ENCODE results near the gene ST3GAL3. TPM values are rescaled to one million over a fixed set of nuclear protein-coding genes. Genes with fewer than 3 reads are reported as not detected.

Gene ST3GAL3
- total RNA-seq, 1 donor, result 16.8 TPM

DNA sequence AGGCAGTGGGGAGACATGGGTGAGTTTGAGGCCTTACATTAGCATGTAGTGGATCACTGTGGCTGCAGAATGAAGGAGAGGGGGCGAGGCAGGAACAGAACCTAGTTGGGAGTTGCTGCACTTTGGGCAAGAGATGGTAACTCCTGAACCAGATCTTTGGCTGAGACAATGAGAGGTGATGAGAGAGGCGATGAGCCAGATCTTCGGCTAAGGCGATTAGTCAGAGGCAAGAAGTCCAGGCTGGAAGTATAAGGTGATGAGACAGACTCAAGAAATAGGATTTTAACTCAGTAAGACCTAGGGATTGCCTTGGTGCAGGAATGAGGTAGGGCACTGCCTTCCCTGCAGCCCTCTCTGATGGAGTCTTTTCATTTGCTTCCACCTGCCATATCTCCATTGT is 217.2 kb downstream of the ST3GAL3 start:
- DNase-seq (ENCODE audit: low read depth), result no peak
- H3K4me3 ChIP-seq (ENCODE audit: low read depth, low read length), result no peak overlapping the region
- TF ChIP-seq, protein P1, sequence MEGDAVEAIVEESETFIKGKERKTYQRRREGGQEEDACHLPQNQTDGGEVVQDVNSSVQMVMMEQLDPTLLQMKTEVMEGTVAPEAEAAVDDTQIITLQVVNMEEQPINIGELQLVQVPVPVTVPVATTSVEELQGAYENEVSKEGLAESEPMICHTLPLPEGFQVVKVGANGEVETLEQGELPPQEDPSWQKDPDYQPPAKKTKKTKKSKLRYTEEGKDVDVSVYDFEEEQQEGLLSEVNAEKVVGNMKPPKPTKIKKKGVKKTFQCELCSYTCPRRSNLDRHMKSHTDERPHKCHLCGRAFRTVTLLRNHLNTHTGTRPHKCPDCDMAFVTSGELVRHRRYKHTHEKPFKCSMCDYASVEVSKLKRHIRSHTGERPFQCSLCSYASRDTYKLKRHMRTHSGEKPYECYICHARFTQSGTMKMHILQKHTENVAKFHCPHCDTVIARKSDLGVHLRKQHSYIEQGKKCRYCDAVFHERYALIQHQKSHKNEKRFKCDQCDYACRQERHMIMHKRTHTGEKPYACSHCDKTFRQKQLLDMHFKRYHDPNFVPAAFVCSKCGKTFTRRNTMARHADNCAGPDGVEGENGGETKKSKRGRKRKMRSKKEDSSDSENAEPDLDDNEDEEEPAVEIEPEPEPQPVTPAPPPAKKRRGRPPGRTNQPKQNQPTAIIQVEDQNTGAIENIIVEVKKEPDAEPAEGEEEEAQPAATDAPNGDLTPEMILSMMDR (IDR thresholded peaks at IDR 0.05; ENCODE audit: insufficient read depth, low read depth, low read length), result no peak

DNA sequence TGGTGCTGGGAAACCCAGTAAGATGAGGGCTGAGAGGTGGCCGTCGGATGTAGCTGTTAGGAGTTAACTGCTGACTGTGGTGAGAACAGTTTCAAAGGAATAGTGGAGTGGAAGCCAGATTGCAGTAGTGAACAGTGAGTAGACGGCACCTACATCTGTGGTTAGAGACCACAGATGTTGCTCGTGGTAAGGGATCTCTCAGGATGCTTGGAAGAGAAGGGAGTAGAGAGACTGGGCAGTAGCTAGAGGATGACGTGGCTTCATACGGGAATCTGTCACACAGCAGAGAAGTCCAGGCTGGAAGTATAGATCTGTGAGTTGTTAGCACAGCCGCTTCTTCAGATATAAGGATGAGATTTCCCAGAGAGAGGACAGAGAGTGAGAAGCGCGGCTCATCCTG is 218.5 kb downstream of the ST3GAL3 start:
- TF ChIP-seq, protein P1 (IDR thresholded peaks at IDR 0.05; ENCODE audit: insufficient read depth, low read depth, low read length), result no peak
- no peak for DNase-seq (ENCODE audit: low read depth)
- no peak overlapping the region for H3K4me3 ChIP-seq (ENCODE audit: low read depth, low read length)

DNA sequence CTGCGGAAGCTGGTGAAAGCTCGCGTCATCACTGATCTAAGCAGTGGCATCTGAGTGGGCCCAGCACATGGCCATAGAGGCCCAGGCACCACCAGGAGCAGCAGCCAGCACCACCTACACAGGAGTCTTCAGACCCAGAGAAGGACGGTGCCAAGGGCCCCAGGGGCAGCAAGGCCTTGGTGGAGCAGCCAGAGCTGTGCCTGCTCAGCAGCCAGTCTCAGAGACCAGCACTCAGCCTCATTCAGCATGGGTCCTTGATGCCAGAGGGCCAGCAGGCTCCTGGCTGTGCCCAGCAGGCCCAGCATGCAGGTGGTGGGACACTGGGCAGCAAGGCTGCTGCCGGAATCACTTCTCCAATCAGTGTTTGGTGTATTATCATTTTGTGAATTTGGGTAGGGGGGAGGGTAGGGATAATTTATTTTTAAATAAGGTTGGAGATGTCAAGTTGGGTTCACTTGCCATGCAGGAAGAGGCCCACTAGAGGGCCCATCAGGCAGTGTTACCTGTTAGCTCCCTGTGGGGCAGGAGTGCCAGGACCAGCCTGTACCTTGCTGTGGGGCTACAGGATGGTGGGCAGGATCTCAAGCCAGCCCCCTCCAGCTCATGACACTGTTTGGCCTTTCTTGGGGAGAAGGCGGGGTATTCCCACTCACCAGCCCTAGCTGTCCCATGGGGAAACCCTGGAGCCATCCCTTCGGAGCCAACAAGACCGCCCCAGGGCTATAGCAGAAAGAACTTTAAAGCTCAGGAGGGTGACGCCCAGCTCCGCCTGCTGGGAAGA is 223.0 kb downstream of the ST3GAL3 start:
- TF ChIP-seq, protein P1 (IDR thresholded peaks at IDR 0.05; ENCODE audit: insufficient read depth, low read depth, low read length), result peak; percentile 38
- DNase-seq (ENCODE audit: low read depth), result no peak
- H3K4me3 ChIP-seq (ENCODE audit: low read depth, low read length), result no peak overlapping the region

DNA sequence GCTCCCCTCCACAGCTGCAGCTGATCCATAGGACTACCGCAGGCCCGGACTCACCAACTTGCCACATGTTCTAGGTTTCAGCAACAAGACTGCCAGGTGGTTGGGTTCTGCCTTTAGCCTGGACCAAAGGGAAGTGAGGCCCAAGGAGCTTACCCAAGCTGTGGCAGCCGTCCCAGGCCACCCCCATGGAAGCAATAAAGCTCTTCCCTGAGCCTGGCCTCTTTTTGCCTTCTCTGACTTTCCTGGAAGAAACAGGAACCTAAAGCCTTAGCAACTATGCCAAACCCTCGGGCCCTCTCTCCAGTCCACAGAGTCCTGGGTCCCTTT is 223.6 kb downstream of the ST3GAL3 start:
- TF ChIP-seq, protein P1 (IDR thresholded peaks at IDR 0.05; ENCODE audit: insufficient read depth, low read depth, low read length), result no peak
- H3K4me3 ChIP-seq (ENCODE audit: low read depth, low read length), result no peak overlapping the region
- no peak for DNase-seq (ENCODE audit: low read depth)

DNA sequence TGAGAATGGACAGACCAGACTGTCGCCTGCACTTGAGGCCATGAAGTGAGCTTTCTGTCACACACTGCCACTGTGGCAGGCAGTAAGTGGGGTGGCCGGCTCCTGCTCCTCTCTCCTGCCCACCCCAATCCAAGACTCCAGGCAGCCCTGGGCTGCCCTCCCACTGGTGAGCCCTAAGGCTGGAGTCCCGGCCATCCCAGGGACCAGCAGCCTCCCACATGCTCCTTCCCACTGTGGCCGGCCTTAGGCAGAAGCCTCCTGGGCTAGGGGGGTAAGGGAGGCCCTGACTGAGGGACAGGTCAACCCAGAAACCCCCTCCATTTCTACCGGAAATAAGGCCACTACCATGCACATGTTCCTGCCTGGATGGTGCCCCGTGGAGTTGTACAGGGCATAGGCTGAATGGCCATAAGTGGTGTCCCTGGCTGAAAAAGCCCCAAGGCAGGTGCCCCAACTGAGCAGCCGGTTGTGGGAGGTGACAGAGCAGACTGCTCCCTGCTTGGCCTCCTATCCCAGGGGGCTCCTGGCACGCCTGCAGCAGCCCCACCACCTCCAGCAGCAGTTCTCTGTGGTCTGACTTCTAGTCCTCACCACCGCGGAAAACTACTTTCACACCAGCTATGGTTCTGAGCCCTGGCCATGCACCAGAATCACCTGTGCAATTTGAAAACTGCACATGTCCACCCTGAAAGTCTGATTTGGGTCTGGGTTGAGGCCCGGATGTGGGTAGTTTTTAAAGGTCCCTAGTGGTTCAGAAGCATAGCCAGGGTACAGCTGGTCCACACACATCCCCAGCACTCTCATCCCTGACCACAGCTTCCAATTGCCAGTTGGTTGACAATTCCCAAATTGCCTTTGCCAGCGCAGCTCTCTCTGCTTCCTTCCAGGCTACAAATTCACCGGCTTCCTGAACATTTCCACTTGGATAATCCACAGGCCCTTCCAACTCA is 224.7 kb downstream of the ST3GAL3 start:
- no peak for DNase-seq (ENCODE audit: low read depth)
- H3K4me3 ChIP-seq (ENCODE audit: low read depth, low read length), result no peak overlapping the region
- TF ChIP-seq, protein P1 (IDR thresholded peaks at IDR 0.05; ENCODE audit: insufficient read depth, low read depth, low read length), result no peak

DNA sequence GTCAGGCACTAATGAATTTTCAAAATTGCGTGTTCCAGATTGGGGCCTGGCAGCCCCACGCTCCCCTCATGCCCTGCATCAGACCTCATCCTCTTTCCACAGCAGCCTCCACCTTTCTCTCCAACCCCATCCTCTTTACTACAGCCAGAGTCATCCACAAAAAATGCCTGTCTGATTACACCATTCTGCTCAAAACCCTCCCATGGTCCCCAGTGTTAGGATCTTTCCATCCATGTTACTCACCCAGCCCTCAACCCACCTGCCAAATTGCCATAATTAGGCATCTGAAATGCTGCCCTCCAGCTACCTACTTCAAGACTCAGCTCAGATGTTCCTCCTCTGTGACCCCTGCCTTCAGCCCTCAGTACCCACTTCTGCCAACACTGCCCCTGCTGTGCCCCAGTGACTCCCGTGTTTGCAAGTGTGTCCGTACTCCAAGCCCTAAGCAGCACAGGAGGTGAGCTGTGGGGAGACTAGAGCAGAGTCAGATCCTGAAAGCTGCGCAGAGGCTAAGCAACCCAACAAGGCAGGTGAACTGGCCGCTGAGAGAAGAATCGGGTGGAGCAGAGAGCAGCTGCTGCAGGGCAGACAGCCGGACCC is 225.6 kb downstream of the ST3GAL3 start:
- DNase-seq (ENCODE audit: low read depth), result peak; percentile 18
- TF ChIP-seq, protein P1 (IDR thresholded peaks at IDR 0.05; ENCODE audit: insufficient read depth, low read depth, low read length), result no peak

More for the DNA sequence above, 225.6 kb downstream of the ST3GAL3 start:
- peak overlapping the region; percentile 57 for H3K4me3 ChIP-seq (ENCODE audit: low read depth, low read length)

Measured in fibroblast of villous mesenchyme (primary cell).